NCI-H2196 treated with DMSO at 0.1 percent for 48 hours (cell line): ENCODE results near the gene ZDHHC1.
A peak's percentile ranks its signal among the peaks of the same experiment; 100 is the strongest.
"Not testable (repeated sequence)": the region's sequence is repeated elsewhere in the genome, so short reads cannot be mapped to it uniquely, and the experiment has no call there.

Experiments
- DNase-seq: peaks from one replicate; lab custom pipeline; 2025; ENCODE audit not compliant: unreplicated experiment; lab: John Stamatoyannopoulos, UW

ZDHHC1 gene

DNA sequence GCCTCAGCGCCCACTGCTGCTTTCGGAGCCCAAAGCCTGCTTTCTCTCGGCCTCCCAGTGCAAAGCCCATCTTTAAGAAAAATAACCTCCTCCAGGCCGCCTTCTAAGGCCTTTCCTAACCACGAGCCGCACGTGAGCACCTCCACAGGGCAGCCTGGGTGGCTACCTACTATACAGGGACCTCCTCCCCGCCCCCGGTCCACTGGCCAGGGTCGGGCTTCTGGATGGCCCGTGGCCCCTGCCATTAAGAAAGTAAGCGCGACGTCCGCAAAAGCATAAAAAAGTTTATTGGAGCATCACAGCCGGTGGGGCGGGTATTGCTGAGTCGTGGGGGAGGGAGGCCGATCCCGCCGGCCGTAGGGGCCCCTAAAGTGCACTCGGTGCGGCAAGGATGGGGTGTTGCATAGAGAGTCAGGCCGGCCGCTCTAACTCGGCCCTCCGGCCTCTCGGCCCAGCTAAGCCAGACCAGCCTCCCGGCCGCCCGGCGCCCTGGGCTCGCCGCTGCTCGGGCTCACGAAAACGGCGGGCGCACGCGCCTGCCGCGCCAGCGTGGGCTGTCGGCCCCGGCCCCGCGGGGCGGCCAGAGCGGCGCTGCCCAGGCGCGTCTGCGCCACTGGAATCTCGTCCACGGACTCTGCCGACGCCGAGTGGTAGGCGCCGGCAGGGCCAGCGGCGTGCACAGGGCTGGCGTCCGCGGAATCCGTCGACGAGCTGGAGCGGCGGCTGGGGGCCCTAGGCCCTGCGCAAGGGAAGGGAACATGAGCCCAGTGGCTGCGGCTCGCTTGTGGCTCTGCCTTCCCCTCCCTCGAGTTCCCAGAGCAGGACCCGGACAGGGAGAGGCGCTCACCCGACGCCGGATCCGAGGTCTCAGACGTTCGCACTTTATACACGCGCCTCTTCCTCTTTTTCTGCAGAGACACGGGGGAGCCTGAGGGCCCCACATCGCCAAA, 21.8 kb downstream of the ZDHHC1 start:
- DNase-seq = no peak

DNA sequence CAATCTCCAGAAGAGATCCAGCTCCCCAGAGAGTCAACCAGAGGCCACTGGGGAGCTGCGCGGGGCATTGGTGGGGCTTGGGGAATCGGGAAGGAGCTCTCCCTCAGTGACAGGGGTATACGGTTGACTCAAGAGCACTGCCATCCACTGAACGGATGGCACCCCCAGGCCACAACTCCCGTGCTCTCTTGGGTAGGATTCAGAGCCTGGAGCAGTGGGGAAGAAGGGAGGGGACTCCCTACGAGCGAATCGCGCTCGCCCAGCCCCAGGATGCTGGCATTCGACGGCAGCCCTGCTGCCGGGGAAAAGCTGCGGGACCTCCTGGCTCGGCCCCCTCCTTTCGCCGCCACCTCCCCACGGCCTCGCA, 22.5 kb downstream of the ZDHHC1 start:
- DNase-seq = no peak

DNA sequence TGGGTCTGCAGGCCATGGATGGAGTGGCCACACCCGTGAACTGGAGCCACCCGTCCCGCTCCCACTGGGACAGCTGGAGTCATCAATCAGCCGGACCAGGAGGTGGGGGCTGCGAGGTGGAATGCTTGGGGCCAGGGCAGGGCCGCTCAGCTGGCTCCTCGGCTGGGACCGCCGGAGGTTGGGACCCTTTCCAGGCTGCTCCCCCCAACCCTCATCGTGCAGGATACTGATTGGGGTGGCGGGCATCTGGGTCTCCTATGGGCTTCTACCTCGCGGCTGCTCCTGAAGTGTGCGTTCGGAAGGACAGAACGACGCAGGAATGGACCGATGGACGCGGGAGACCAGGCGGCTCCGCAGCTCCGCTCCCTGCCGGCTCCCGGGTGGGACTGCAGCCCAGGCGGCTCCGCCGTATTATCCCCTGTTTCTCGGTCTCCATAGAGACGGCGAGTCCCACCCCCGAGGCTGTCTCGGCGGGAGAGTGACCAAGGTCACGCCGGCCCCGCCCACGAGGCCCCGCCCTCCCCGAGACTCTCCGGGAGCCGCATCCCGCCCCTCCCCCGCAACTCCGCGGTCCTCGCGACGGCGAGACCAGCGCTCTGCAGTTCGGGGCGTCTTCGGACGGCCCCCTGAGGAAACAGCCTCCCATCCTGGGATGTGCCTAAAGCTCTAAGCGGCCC, 23.0 kb downstream of the ZDHHC1 start, which contains the start of gene TPPP3:
Gene TPPP3 (minus strand): TSS at position 388 of the 677 bp plus-strand sequence. CDS start 2,387 bp downstream, outside the sequence.
- DNase-seq = peak; percentile 27

DNA sequence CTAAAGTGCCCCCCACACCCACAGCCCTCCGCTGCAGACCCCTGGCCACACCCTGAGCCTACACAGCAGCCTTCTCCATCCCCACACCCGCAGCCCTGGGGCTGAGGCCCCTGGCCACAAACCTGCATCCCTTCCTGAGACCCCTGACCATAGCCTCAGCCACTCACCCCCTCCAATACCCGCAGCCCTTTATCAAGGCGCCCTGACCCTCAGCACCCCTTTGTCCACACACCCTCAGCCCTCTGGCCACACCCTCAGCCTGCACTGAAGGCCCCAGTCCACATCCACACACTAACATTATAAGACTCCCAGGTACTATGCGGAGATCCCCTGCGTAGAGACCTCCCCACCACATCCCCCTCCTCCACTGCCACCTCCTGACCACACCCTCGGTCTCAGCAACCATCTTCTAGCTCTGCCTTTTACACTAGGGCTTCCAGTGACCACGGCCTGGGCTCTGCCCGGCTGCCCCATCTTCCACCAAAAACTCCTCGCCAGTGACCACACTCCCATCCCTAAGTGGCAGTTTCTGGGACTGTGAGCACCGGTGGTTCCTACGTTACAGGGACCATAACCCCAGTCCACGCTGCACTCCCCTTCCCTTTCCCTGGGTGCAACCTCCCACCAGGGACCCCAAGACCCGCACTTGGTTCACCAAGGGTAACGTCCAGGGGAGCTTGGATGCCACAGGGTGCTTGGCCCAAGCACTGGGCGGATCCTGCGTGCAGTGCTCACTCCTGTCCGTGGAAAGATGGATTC, 23.8 kb downstream of the ZDHHC1 start:
- DNase-seq = no peak

DNA sequence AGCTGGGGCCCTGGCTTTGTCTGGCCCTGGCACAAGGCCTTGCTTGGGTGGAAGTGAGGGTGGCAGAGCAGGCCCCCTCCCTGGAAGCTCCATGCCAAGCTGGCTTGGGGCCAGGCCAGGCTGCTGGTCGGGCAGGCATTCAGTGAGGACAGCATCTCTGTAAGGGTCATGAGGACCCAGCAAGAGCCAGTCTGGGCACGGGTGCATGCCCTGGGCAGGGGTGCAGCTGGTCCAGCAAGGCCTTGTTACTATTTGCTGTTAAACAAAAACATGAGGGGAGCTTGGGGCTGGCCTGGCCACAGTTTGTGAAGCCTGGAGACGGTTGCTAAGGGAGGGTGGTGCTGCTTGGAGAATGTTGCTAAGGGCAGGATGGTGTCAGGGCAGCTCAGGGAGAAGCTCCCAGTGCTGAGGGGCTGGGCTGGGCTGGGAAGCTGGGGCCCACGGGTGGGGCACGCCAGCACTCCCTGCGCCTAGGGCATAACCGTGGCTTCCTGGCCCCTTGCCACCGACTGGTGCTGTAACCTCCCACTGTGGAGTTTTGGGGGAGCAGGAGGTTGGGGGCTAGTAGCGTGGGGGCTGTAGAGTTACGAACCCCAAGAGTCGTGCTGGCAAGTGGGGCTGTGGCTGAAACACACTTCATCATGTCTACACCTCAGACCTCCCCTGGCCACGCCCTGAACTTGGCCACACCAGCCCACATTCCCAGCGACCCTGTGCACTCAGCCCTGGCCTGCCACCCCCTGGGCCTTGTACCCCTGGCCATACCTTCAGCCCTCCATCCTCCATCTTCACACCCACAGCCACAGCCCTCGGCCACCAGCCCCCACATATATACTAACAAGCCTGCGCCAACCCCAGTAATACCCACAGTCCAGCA, 24.6 kb downstream of the ZDHHC1 start:
- DNase-seq = peak; percentile 66

DNA sequence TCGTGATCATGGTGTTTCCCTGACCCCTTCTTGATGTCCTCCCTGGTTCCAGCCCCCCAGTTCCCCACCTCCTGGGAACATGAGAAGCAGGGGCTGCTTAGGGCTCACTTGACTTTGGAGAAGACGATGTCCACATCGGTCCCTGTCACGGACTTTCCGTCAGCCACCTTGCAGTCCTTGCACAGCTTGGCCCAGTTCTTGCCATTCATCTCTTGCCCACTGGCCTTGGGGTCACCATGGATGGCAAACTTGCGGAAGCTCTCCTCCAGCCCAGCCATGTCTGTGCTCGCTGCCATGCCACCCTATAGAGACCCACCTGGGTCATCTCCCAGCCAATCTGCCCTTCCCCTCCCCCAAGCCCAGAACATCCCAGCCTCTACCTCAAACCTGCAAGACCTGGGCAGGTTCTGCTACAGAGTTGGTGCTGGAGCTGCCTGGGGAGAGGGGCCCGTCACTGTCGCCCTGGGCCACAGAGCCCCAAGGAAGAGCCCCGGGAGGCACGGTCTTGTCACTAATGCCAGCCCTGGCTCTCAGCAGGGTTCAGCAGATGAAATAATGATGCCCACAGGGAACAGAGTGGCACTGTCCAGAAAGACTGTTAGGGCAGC, 25.4 kb downstream of the ZDHHC1 start:
- no peak for DNase-seq

DNA sequence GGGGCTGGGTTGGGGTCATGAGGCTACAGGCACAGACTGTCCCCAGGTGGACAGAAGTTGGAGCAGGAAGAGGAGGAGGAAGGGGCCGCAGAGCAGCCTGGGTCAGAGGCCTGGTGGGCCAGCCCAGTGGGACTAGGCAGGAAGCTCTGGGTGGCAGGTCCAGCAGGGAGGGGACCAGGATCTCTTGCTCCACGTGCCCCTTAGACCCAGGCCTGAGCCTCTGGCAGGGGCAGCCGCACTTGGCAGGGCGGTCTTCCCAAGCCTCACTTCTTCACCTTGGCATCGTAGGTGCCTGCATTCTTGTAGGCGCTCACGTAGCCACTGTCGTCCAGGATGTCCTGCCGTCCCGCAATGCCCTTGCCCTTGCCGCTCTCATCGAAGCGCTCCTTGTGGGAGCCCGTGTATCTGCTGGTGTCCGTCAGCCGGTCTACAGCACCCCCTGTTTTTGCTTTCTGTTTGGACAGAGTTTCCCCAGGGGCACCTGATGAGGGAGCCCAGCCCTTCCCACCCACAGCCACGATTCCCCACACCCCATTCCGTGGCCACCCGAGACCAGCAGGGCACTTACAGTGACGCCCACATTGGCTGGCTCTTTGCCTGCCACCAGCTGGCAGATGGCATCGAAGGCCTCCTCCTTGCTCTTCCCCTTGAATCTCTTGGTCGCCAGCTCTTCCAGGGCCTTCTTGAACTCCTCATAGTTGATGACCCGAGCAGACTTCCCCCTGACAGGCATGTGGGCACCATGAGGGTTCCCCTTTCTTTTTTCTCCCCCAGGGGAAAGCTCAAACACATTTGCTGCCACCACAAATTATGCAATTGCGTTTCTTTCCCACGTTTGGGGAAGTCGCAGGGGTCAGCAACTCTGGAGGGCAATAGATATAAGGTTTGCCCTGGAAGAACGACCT, 26.1 kb downstream of the ZDHHC1 start:
- no peak for DNase-seq

DNA sequence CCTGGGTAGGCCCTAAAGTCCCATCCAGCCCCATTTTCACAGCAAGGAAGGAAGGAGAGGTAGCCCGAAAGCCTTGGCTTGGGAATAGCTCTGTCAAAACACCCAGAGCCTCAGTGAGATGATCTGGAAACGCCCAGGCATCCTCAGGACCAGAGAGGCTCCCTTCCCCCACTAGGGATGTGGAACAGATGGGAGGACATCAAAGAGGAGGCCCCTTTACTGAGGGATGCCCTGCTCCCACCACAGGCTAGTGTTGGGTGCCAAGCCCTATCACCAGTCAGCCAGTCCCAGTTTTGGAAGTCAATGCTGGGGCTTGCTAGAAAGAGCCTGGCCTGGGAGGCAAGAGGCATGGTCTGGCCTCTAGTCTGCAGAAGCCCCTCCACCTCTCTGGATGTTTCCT, 27.7 kb downstream of the ZDHHC1 start:
- DNase-seq = no peak

DNA sequence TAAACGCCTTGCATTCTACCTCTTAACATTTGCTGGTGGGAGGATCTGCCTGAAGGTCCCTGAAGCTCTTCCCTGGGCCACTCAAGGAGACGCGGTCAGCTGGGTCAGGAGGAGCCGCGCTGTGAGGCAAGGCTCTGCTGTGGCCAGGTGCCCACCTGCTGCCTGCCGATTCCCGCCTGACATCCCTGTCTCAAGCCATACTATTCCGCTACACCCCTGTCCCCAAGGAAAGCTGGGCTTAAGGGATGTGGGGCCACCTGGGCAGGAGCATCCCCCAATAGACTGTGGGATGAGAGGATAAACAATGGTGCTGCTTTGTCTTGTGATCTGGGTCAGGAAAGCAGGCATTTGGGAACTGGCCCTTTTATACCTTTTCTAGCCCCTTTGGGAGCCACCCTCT, 28.1 kb downstream of the ZDHHC1 start:
- DNase-seq = no peak

DNA sequence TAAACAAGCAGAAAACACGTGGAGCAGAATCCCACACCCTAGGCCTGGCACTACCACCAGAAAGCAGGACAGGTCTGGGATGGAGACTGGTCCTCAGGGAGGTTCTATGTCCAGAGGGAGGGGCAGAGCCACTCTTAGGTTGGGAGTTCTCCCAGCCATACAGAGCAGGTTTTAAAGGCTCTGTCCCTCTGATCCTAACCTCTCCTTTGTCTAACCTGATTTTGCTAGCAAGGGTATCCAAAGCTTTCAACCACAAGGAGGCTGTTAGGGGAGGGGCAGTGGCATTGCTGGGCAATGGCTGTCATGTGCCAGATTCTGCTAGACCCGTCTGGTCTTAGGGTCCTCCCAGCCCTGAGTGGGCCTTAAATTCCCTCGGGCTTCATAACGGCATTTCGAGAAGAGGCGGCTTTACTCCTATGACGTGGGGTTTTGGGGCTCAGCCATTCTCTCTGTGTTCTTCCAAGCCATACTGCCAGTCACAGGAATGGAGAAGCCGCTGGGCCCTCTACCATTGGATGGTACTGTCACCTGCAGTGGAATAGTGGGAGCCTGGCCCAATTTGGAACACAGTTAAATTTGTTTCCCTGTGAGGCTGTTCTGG, 28.7 kb downstream of the ZDHHC1 start:
- no peak for DNase-seq

DNA sequence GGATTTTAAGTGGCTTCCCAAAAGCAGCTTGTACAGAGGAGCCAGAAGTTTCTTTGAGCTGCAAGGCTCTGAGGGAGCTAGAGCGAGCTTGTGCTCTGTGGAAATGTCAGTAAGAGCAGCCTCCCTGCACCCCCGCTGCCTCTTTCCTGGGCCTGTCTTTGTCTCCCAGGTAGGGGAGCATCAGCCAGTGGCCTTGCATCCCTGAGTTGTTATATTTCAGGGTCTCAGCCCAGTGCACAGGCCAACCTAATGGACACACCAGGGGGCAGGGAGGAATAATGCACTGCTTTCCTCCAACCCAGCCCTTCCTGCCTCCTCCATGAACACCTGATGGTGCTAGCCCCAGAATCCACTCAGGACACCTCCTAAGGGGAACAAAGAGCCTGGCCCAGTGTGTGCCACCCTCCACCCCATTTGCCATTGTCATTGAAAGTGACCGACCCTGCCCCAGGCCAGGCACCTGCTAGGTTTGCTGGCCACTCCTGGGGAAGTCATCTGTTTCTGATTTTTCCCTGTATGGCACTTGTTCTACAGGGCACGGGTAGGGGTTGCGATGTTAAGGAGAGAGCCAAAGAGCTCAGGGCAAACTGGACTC, 29.3 kb downstream of the ZDHHC1 start:
- DNase-seq = no peak

DNA sequence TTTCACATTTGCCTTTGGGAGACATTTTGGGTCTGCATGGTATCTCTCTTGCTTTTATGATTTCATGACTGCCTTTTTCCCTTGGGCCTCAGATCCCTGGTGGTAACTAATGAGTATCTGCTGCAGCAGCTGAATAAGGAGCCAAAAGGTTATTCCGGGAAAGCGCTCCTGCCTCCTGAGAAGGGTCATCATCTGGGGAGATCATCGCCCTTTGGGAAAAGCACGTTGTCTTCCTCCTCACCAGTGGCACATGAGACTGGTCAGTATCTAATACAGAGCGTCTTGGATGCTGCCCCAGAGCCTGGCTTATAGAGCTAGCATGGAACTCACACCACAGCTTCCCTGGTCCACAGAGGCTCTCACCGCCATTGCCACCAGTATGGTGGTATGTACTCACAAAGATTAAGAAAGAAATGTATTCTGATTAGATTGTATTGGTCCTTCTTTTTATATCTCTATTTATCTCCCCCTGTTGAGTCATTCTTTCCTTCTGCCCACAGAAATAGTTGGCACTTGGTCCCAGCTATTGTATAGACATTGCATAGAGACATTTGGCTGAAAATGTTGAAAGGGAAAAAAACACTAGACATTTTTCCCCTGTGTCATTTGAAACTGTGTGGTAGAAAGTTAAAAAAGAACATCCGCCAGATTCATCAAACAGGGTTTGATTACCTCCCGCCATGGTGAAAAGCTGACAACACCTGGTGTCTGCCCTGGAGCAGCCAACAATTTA, 31.3 kb downstream of the ZDHHC1 start:
- no peak for DNase-seq

DNA sequence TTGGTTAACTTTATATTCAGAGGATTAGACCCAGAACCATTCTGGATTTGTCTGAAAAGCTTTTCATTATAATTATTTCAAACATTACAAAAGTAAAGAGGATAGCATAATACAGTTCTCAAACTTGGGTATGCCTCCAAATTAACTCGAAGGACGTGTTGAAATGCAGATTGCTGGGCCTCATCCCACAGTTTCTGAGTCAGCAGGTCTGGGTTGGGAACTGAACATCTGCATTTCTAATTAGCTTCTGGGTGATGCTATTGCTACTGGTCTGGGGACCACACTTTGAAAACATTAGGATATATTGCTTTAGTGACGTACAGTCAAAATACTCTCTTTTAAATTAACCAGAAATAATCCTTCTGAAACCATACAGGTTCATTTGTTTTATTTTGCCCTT, 33.0 kb downstream of the ZDHHC1 start:
- DNase-seq = no peak

DNA sequence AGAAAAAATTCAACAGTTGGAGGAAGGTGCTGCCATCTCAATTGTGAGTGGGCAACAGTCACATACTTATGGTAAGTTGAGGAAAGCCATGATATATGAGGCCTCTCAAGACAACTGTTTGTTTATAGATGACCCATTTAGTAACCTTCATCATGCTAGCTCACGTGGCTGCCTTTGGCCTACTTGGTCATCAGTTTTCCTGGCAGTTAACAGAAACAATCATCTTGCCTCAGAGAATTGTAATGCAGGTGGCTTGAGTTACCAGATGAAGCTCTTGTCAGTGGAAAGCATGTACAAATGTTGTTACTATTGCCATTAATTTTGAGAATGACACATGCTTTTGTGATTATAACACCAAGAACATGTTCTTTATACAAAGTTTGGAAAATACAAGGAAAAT, 37.6 kb downstream of the ZDHHC1 start:
- DNase-seq = no peak

DNA sequence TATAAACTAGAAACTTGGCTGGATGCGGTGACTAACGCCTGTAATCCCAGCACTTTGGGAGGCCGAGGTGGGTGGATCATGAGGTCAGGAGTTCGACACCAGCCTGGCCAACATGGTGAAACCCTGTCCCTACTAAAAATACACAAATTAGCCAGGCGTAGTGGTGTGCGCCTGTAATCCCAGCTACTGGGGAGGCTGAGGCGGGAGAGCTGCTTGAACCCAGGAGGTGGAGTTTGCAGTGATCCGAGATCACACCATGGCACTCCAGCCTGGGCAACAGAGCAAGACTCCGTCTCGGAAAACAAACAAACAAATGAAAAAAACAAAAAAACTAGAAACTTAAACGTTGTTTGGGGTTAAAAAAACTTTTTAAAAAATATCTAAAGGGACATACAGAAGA, 40.3 kb downstream of the ZDHHC1 start:
- DNase-seq = not testable (repeated sequence)

DNA sequence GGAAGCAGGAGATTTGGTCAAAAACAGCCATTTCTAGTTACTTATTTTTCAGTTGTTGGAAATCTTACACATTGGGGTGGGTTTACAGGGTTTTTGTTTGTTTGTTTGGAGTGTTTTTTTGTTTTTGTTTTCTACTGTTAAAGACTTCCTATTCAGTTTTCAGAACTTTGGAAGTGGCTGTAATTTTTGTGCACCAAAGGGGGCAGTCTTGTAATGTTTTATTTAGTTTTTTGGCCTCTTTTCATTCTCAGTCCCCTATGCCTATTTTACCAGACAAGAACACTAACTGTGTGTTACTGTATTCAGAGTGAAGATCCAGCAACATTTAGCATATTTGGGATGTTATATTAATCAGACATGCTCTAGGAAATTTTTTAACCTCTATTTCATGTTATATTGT, 43.6 kb downstream of the ZDHHC1 start:
- DNase-seq = no peak

DNA sequence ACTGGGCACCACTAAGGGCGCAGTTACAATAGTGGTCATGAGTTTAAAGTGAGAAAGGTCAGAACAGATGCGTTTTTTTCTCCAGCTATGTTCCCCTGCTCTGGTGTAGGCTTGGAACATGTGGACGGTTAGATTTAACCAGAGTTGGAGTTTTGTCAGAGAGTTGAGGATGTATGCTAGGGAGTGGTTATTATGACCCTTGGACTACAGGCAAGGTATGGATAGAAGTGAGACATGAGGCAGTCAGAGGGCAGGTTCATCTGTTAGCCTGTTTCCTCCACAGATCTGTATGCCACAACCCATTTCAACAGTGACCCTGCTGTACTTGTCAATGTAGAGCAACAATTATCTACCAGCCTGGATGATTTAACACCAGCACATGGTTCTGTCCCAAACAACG, 45.6 kb downstream of the ZDHHC1 start:
- no peak for DNase-seq
